Esophagus squamous epithelium (tissue), 4 donors: ENCODE measurements around the gene DCP1B.

Experiments used
- POLR2A ChIP-seq, 4 donors: fragments of 450-650 bp; IDR thresholded peaks; one replicate each; pipeline ENCODE4 v1.6.1; 2017; ENCODE audit warnings: antibody characterized with exemption in 4 of 4, mild to moderate bottlenecking in 4 of 4, moderate library complexity in 3 of 4
- TF ChIP-seq, protein P1 (sequence below), 6 experiments: fragments of 450-650 bp in 4 of 6; fragments of 200-600 bp in 2 of 6; sonication (generic) in 2 of 6; IDR thresholded peaks; one replicate each; pipeline ENCODE4 v1.5.1; 2016 to 2019; ENCODE audit warnings: antibody characterized with exemption in 6 of 6, mild to moderate bottlenecking in 4 of 6, moderate library complexity in 4 of 6

DNA sequence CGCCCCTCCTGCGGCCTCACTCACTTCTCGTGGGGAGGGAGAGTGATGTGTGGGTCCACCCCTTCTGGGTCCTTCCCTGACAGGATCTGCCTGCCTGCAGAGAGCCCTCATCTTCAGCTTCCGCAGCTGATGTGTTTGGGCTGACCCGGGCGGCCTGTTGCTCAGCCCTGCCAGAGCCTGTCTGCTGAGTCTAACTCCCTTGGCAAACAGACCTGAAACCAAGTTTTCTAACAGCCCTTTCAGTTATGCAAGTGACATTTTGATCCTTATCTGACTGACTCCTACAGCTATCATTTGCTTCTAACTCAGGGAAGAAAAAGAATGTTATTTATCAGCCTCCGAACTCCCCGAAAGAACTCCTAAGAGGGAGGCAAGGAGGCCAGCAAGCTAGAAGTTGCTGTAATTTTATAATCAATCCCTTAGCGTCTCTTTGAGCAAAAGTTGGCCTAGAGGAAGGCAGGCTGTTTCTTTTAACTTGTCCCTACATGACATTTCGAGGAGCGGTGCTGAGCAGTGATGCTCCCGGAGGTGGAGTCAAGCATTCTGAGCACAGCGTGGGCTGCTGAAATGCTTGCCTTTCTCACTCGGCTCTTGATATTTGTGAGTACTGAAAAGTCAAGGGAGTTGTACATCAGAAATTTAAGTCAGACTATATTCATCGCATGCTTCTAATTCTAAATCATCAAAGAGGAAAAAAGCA, 54.3 kb downstream of the DCP1B start:
- TF ChIP-seq, protein P1, sequence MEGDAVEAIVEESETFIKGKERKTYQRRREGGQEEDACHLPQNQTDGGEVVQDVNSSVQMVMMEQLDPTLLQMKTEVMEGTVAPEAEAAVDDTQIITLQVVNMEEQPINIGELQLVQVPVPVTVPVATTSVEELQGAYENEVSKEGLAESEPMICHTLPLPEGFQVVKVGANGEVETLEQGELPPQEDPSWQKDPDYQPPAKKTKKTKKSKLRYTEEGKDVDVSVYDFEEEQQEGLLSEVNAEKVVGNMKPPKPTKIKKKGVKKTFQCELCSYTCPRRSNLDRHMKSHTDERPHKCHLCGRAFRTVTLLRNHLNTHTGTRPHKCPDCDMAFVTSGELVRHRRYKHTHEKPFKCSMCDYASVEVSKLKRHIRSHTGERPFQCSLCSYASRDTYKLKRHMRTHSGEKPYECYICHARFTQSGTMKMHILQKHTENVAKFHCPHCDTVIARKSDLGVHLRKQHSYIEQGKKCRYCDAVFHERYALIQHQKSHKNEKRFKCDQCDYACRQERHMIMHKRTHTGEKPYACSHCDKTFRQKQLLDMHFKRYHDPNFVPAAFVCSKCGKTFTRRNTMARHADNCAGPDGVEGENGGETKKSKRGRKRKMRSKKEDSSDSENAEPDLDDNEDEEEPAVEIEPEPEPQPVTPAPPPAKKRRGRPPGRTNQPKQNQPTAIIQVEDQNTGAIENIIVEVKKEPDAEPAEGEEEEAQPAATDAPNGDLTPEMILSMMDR (IDR thresholded peaks at IDR 0.05): no peak
- no peak for TF ChIP-seq POLR2A (IDR thresholded peaks at IDR 0.05)
